ENCODE results near the gene KIAA0408.

DNA sequence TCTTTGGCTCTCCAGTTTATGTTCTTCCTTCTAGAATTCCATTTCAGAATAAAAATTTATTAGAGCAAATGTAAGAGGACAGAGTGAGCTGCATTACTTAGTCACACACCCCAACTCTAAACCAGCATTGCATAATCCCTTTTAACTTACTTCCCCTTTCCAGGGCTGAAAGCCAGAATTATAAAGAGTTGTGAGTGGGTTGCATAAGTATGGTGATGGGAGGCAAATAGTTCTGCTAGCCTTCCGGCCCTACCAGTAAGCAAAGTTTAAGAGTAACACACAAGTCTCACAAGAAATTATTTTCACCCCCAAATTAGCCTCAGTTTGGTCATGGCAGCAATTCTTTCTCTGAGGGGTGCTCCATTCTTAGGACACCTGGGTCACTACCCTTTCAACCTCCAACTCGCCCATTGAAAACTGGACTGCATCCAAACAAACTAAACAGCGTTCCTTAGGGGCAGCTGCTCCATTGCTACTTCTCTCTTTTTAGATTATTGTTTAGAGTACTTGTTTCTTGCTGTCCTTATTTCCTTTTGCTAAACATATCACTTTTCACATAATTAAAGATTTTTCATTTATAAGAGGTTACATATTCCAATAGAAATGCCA, 1.6 kb downstream of the KIAA0408 start:
- peak in 1 of 4 donors; percentile 2 for TF ChIP-seq EP300 (IDR thresholded peaks at IDR 0.05)
- no peak for TF ChIP-seq POLR2A (IDR thresholded peaks at IDR 0.05)

Data from sigmoid colon (tissue), 4 donors.